GM15510 (cell line): Measurements from ENCODE around the gene KCTD2.

Experiments
- POLR2A ChIP-seq: IDR thresholded peaks from 3 replicates; pipeline ENCODE4 v1.6.1; 2011; ENCODE audit warnings: borderline replicate concordance; ENCODE audit not compliant: insufficient read length; ENCODE audit errors: extremely low read depth

KCTD2 gene

DNA sequence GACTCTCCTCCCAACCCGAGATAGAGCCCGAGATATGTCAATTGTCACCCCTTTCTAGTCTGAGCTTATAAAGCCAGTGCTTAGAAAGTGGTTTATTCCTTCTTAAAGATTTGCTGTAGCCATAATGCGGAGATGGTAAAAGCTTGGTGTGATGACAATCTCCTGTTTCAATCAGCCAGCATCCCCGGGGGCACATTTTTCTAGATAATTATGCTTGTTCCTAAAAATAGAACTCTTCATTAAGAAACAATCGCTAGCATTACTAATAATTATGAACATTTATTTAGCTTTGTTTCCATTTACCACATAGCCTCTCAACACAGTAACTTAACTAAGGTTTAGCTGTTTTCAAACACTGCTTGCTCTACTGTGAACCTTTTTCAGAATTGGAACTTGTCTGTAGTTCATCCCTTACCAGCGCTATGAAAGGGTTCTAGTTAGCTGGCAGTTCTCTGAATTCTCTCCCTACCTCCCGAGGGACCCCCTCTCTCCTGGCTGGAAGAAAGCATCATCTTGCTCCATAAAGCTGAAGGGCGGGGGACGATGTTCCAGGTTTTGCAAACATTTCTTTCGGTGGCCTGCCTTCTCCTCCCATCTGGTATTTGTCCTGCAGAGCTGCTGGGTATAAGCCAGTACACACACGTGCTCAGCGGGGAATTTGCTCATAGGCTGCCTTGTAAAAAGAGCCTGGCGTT, 35.5 kb upstream of the KCTD2 start:
- TF ChIP-seq POLR2A: no peak

DNA sequence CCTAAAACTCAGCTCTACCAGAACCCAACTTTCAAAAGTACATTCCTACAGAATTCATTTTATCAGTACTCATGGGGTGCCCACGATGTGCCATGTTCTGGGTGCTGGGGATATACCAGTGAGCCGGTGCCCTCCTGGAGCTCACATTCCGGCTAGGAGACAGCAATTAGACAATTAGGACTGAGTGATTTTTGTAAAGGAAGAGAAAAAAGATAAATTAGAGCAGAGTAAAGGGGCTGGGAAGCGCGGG, 35.0 kb upstream of the KCTD2 start:
- TF ChIP-seq POLR2A: no peak

DNA sequence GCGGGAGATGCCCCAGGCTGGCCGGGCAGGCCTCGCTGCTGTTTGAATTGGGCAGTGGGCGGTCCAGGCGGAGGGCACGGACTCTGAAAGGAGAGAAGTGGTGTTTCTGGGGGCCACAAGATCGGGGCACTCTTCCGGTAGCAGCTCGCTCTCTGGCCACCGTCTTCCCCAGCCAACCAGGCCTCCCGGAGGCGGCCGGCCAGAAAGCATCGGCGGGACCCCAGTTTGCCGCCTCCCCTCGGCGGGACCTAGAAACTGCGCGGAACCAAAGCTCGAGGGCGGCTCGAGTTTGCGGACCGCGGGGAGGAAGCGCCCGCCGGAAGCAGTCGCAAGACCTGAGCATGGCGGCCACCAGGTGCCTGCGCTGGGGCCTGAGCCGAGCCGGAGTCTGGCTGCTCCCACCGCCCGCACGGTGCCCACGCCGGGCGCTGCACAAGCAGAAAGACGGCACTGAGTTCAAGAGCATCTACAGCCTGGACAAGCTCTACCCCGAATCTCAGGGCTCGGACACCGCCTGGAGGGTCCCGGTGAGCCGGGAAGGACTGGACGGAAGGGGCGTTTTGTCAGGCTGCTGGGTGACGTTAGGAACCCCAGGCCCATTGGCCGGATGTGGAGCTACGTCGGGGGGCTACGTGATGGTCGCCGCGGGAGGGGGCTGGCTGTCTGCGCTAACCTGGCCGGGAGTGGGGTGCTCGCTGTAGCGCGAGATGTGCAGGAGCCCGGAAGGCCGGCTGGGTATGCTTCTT, 34.5 kb upstream of the KCTD2 start, which contains the start of gene MRPL58:
Gene MRPL58, plus strand, starts transcription at position 325 of the 746 bp plus-strand sequence. Its CDS starts 17 bp downstream, at position 342.
- TF ChIP-seq POLR2A: peak; percentile 83

DNA sequence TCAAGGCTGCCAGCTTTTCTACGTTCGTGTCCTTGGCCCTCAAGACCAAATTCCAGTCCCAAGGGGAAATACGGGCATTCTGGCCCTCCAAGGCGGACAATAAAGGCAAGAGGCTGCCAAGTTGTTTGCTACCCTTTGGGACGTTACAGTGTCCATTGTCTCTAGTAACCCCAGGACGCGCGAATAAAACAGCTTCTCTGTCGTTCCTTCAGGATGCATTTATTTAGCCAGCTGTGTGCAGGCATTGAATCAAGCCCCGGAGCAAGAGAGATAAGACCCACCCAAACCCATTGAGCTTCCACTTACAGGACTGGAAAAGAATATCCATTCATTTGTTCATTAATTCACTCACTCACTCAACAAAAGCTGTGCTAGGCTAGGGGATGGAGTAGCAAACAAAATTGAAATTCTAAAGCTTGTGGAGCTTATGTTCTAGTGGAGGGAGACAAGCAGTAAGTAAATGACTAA, 33.9 kb upstream of the KCTD2 start:
- TF ChIP-seq POLR2A: no peak

DNA sequence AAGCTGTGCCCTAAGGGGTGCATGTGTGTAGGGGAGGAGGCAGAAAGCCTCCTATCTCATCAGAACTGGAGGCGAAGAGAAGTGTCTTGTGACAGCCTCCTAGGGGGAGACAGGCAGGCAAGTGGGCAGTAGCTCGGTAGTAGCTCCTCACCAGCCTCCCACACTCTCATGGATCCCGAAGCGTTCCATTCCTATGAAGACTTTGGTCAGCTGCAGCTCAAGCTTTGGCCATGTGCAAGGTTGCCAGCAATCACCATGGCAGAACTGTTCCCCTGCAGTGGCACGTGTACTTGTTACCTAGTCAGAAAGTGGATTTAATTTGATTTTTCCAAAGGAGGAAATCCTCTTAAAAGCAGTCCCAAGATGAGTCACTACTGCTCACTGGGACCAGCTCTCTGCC, 27.9 kb upstream of the KCTD2 start:
- TF ChIP-seq POLR2A: no peak

DNA sequence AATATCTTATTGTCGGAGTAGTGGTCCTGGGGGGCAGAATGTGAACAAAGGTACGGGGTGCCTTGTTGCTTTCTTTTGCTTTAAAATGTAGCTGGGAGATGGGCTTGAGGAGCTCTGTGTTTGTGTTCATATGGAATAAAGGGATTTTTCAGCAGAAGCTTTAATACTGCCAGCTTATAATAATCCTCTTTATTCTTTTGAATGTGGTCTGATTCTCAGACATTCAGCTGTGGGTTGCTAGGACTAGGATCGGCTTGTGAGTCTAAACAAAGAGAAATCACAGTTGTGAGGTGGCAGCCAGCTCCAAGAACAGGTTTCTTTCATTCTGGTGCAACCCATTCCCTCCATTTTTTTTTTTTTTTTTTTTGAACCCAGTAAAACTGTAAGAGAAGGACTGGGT, 27.3 kb upstream of the KCTD2 start:
- no peak for TF ChIP-seq POLR2A

DNA sequence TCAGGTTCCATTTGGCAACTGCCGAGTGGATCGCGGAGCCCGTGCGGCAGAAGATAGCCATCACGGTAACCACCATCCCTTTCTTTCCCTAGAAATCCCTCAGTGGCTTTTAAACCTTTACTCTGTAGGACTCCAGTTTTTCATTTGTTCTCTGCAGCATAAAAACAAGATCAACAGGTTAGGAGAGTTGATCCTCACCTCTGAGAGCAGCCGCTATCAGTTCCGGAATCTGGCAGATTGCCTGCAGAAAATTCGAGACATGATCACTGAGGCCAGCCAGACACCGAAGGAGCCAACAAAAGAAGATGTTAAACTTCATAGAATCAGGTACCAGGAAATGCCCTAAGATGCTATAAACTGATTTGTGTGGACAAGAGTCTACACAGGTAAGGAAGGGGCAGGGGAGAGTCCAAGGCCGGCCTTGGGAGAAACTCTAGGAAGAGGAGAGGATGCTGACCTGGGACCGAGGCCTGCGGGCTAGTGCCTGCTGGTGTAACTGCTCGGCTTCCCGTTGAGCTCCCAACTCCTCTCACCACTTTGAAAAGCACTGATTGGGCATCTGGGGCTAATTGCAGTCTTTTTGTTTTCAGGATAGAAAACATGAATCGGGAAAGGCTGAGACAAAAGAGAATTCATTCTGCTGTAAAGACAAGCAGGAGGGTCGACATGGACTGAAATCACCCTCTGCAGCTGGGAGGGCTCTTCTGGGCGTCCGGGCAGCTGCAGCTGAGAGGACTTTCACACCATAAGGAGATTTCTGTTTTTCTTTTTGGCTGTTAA, 26.5 kb upstream of the KCTD2 start:
- no peak for TF ChIP-seq POLR2A

DNA sequence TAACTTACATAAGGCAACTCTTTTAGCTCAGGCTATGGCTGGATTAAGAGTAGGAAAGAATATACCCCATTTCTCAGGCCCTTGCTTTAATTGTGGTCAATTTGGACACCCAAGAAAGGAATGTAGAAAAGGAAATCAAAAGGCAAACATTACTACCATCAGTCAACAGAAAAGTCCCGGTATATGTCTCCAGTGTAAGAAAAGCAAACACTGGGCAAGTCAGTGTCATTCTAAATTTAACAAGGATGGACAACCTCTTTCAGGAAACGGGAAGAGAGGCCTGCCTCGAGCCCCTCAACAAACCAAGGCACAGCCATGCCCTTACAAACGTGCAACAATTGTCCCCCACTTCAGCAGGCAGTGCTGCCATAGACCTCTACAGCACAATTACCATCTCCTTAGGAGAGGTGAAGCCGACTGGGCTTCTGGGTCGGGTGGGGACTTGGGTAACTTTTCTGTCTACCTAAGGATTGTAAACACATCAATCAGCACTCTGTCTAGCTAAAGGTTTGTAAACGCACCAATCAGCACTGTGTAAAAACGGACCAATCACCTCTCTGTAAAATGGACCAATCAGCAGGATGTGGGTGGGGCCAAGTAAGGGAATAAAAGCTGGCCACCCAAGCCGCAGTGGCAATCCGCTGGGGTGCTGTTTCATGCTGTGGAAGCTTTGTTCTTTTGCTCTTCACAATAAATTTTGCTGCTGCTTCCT, 22.2 kb upstream of the KCTD2 start:
- TF ChIP-seq POLR2A: no peak

DNA sequence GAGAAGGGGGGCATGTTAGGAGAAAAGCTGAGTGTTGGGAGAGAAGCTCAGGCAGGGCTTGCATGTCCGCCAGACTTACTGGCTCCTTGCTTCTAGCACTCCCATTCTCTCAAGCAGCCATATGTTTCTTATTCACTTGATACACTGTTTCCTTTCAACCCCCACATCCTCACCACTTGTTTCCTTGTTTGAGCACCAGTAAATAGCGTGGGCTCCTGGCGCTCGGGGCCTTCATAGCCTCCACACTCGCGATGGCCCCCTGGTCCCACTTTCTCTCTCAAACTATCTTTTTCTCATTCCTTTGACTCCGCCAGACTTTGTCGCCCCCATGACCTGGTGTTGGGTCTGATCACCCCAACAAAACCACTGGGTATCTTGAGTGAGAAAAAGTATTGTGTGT, 16.9 kb upstream of the KCTD2 start:
- no peak for TF ChIP-seq POLR2A

DNA sequence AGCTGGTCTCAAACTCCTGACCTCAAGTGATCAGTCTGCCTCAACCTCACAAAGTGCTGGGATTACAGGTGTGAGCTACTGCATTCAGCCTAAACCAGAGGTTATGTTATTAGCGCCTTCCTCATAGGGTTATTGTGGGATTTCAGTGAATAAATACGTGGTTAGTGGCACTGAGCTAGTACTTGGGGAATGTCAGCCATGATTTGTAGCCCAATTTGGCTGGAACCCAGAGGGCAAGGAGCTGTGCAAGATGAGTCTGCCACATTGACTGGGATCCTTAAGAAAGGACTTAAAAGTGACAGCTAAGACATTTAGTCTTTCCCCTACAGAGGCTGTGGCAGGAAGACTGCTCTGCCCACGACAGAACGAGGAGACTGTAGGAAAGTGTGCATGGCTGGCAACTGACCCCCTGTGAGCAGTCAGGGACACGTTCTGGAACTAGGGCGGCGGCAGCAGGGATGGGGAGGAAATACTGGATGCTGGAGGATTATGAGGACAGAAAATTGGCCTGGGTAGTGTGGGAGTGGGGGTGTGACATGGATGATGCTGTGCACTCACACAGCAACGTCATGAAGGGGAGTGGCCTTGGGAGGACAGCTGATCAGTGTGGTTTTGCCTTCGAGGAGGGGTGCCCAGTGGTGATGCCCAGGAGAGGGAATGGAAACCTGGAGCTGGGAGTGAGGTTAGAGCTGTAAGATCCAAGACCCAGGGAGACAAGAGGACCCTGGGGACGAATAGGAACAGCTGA, 14.9 kb upstream of the KCTD2 start:
- TF ChIP-seq POLR2A: no peak

DNA sequence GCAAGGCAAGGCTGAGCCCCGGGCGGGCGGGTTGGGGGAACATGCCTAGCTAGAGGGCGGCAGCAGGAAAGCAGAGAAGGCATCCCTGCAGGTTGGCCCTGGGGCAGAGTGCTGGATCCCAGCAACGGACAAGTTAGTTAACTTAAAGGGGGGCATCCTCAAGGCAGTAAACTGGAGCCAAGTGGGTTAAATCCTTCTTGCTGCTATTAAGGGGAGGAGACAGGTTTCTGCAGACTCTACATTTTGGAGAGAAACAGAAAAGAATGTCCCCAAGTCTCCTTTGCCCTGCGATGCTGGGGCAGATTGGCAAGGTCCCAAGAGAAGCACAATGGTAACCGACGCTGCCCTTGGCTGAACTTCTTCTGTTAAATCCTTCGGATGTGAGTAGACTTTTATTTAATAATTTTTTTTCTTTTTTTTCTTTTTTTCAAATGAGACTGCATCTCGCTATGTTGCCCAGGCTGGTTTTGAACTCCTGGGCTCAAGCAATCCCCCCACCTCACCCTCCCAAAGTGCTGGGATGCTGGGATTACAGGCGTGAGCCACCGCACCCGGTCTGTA, 14.2 kb upstream of the KCTD2 start:
- TF ChIP-seq POLR2A: no peak

DNA sequence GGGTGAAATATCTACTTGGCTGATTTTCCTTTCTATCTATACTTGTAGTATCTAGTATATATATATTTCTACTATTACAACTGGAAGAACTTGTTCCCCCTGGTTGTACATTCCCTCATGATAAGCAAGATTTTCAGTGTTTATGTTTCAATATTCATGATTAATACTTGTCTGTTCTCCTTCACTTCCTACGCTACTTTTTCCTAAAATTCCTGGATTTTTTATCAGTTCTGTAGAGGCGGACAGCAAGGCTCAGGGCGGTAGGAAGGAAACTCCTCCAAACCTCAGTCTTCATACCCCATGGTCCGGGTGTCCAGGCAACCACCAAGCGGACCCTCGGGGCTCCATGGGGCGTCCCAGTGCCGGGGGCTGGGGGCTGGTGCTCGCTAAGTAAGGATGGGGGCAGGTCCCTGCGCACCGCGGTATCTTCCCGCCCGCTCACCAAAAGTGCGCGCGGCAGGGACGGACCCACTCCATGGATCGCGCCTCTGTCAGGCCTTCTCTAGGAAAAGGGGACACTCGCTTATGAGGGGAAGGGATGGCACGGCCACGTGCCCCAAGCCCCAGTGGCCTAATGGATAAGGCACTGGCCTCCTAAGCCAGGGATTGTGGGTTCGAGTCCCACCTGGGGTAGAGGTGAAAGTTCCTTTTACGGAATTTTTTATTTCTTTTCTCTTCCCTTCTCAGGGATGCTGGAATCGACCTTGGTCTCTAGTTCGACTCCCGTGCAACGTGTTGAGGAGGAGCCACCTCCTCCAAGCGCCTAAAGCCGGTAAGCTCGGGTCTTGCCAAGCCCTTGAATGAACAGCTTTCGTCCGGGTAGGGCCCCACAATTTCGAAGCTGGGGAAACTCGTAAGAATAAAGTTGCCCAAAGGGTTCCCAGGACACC, 13.4 kb upstream of the KCTD2 start:
- no peak for TF ChIP-seq POLR2A
